HepG2 (cell line): ENCODE results near the gene DPY30. TPM values are rescaled to one million over a fixed set of nuclear protein-coding genes. Genes with fewer than 3 reads are reported as not detected.

Experiments
- ATAC-seq: fragments of 200-7000 bp; cut with Tn5 transposase; 3 replicates; pipeline ENCODE4 v1.9.1; 2020; ENCODE audit warnings: mild to moderate bottlenecking, moderate library complexity
- BruUV-seq: library from RNA; stranded (reverse); fragments of 400-500 nt; replicated peaks from 2 replicates; lab custom pipeline; 2021; lab: Mats Ljungman, UMichigan
- CTCF ChIA-PET: fragments of 300-600 bp; formaldehyde crosslinking; extraction: SDS; loops from one replicate; lab custom pipeline; 2021; ENCODE audit warnings: low total read pairs, inconsistent platforms, low intra/inter-chr PET ratio; lab: Yijun Ruan, JAX
- POLR2A ChIA-PET: fragments of 350-600 bp; sonication (Branson Sonifier 250); formaldehyde crosslinking; loops from one replicate; lab custom pipeline; 2020; ENCODE audit warnings: antibody characterized with exemption, inconsistent platforms; lab: Yijun Ruan, JAX
- DNase-seq: peaks from one replicate; pipeline ENCODE4 v3.0.0-alpha.2; 2015; ENCODE audit warnings: low spot score
- FAIRE-seq: peaks from 3 replicates; lab custom pipeline; 2011; peaks lifted over from hg19 to GRCh38; lab: Jason Lieb, UNC
- H2AFZ ChIP-seq: one replicate; pipeline ENCODE4 v1.6.1; 2011; ENCODE audit warnings: low read length, inconsistent platforms
- H3K27ac ChIP-seq: fragments of 300-600 bp; 3 replicates; pipeline ENCODE4 v1.8.0; 2011; ENCODE audit warnings: mixed run types, mild to moderate bottlenecking, mixed read lengths, low read length, inconsistent platforms; ENCODE audit not compliant: insufficient read depth; ENCODE audit errors: extremely low read length
- H3K27me3 ChIP-seq, 2 experiments: fragments of 200-600 bp in 1 of 2; 2 replicates in 1 of 2; 3 replicates in 1 of 2; pipeline versions ENCODE4 v1.6.0 to v1.8.0; 2011; ENCODE audit warnings: low read length in 2 of 2, mild to moderate bottlenecking in 2 of 2, moderate library complexity in 2 of 2, inconsistent platforms in 1 of 2; ENCODE audit not compliant: insufficient read depth in 2 of 2, control insufficient read depth in 1 of 2
- H3K36me3 ChIP-seq, 2 experiments: fragments of 200-600 bp in 1 of 2; replicated peaks in 1 of 2; 2 replicates in 1 of 2; 3 replicates in 1 of 2; pipeline versions ENCODE4 v1.5.1 to v1.8.0; 2011; ENCODE audit warnings: low read length in 2 of 2, inconsistent platforms in 1 of 2; ENCODE audit not compliant: insufficient read depth in 2 of 2, control insufficient read depth in 1 of 2
- H3K4me1 ChIP-seq: 2 replicates; pipeline ENCODE4 v1.5.1; 2012; ENCODE audit warnings: low read length, inconsistent platforms; ENCODE audit not compliant: insufficient read depth
- H3K4me2 ChIP-seq: 2 replicates; pipeline ENCODE4 v1.6.0; 2011; ENCODE audit warnings: low read depth, low read length, inconsistent platforms
- H3K4me3 ChIP-seq, 3 experiments: fragments of 200-600 bp in 1 of 3; sonication (generic), shearing (Covaris generic) in 1 of 3; replicated peaks in 1 of 3; 2 replicates each; pipeline ENCODE4 v1.5.1; 2011 to 2016; ENCODE audit warnings: low read length in 3 of 3, inconsistent platforms in 2 of 3, low read depth in 2 of 3, mild to moderate bottlenecking in 2 of 3, control low read depth in 1 of 3, mixed read lengths in 1 of 3; ENCODE audit not compliant: insufficient read depth in 1 of 3
- H3K79me2 ChIP-seq: one replicate; pipeline ENCODE4 v1.6.1; 2011; ENCODE audit warnings: low read length, inconsistent platforms; ENCODE audit not compliant: insufficient read depth
- H3K9ac ChIP-seq: 2 replicates; pipeline ENCODE4 v1.6.0; 2011; ENCODE audit warnings: mild to moderate bottlenecking, low read depth, low read length, inconsistent platforms; ENCODE audit not compliant: insufficient read depth
- H3K9me3 ChIP-seq: 2 replicates; pipeline ENCODE4 v1.5.1; 2012; ENCODE audit warnings: mild to moderate bottlenecking, low read length
- H4K20me1 ChIP-seq: 2 replicates; pipeline ENCODE4 v1.6.0; 2011; ENCODE audit warnings: inconsistent platforms, mild to moderate bottlenecking, low read length, moderate library complexity; ENCODE audit not compliant: insufficient read depth
- CREB3 ChIP-seq: sonication (generic); formaldehyde crosslinking; IDR thresholded peaks from 2 replicates; pipeline ENCODE4 v1.5.0; 2020; ENCODE audit warnings: missing genetic modification reagents
- CREBL2 ChIP-seq: sonication (generic); formaldehyde crosslinking; IDR thresholded peaks from 2 replicates; pipeline ENCODE4 v1.8.1; 2023; ENCODE audit warnings: missing genetic modification reagents, mild to moderate bottlenecking, borderline replicate concordance
- ETS1 ChIP-seq: sonication (generic); formaldehyde crosslinking; IDR thresholded peaks from 2 replicates; pipeline ENCODE4 v1.4.0; 2020; ENCODE audit warnings: missing genetic modification reagents
- GATAD1 ChIP-seq: IDR thresholded peaks from 2 replicates; pipeline ENCODE4 v1.6.1; 2016; ENCODE audit warnings: missing genetic modification reagents, missing compliant biosample characterization
- HOMEZ ChIP-seq: IDR thresholded peaks from 2 replicates; pipeline ENCODE4 v1.6.1; 2016; ENCODE audit warnings: low read depth
- NCOA5 ChIP-seq: sonication (generic); formaldehyde crosslinking; IDR thresholded peaks from 2 replicates; pipeline ENCODE4 v1.4.0; 2020; ENCODE audit warnings: missing genetic modification reagents
- SALL1 ChIP-seq: sonication (generic); formaldehyde crosslinking; IDR thresholded peaks from 2 replicates; pipeline ENCODE4 v1.8.0; 2022; ENCODE audit warnings: mild to moderate bottlenecking, missing genetic modification reagents
- SRF ChIP-seq: IDR thresholded peaks from 2 replicates; pipeline ENCODE4 v1.6.1; 2011; ENCODE audit warnings: mild to moderate bottlenecking, low read depth, low read length, moderate library complexity
- THAP7 ChIP-seq: sonication (generic); formaldehyde crosslinking; IDR thresholded peaks from 2 replicates; pipeline ENCODE4 v1.8.1; 2023; ENCODE audit warnings: mild to moderate bottlenecking, missing genetic modification reagents
- ZHX1 ChIP-seq: sonication (generic); formaldehyde crosslinking; IDR thresholded peaks from 2 replicates; pipeline ENCODE4 v1.8.1; 2022; ENCODE audit warnings: low read depth, mild to moderate bottlenecking, missing genetic modification reagents
- ZKSCAN8 ChIP-seq: IDR thresholded peaks from 2 replicates; pipeline ENCODE4 v1.6.1; 2016; ENCODE audit warnings: borderline replicate concordance, missing genetic modification reagents, missing compliant biosample characterization
- ZNF33B ChIP-seq: sonication (generic); formaldehyde crosslinking; IDR thresholded peaks from 2 replicates; pipeline ENCODE4 v1.5.1; 2020; ENCODE audit warnings: mild to moderate bottlenecking, missing genetic modification reagents
- ZNF383 ChIP-seq: sonication (generic); formaldehyde crosslinking; IDR thresholded peaks from 2 replicates; pipeline ENCODE4 v1.4.0; 2020; ENCODE audit warnings: missing genetic modification reagents, mild to moderate bottlenecking, borderline replicate concordance
- ZNF614 ChIP-seq: IDR thresholded peaks from 2 replicates; pipeline ENCODE4 v1.6.1; 2018; ENCODE audit warnings: missing biosample characterization, missing genetic modification reagents, inconsistent platforms, borderline replicate concordance
- ZSCAN31 ChIP-seq: sonication (generic); formaldehyde crosslinking; IDR thresholded peaks from 2 replicates; pipeline ENCODE4 v1.5.0; 2020; ENCODE audit warnings: low read depth, mild to moderate bottlenecking, missing genetic modification reagents
- WGBS: methylation state at CpG from one replicate; pipeline ENCODE4 v1.1.6; 2017; ENCODE audit warnings: low lambda C conversion rate; 5-methylcytosine and 5-hydroxymethylcytosine counted together
- in situ Hi-C: cut with HindIII; loops from 2 replicates; pipeline ENCODE4 v1.10.0; 2017; ENCODE audit warnings: low pct_unique_long_range_greater_than_20kb; ENCODE audit not compliant: extremely low pct_ligation_motif_present
- intact Hi-C: fragments of 100-400 bp; cut with micrococcal nuclease; formaldehyde crosslinking; loops from one replicate; pipeline ENCODE4 v1.10.0; 2022; ENCODE audit not compliant: unreplicated experiment
- polyA plus RNA-seq, 8 experiments: library from polyadenylated mRNA; depleted of rRNA in 3 of 8; stranded (reverse) in 7 of 8; unstranded in 1 of 8; fragments of >200 nt; fragmentation: Illumina TruSeq in 4 of 8; extraction: Trizol in 4 of 8; gene quantifications; 2 replicates each; pipeline versions ENCODE4 v1.2.1 to v1.2.3, GENCODE V29; 2011 to 2016; ENCODE audit warnings: low read depth in 4 of 8, missing spikeins in 1 of 8, mixed read lengths in 1 of 8; ENCODE audit not compliant: insufficient read depth in 1 of 8
- total RNA-seq, 5 experiments: library from RNA; depleted of rRNA; stranded (reverse); fragments of >200 nt; fragmentation: Illumina TruSeq; extraction: Trizol; gene quantifications; 2 replicates each; pipeline ENCODE4 v1.2.3, GENCODE V29; 2016; ENCODE audit warnings: low read depth in 1 of 5

The DPY30 gene
- total and polyA plus RNA-seq, 2 of the 13 experiments (the other 11 are each of a cell fraction or from before 2014, with no cell fraction given) = 98.1 to 118 TPM

- TF ChIP-seq ZHX1 (no peak), SRF (no peak), THAP7 (CRISPR knock-in tag) (no peak)
Observed at GRCh38 chr2:31997653-31998052, 42.0 kb downstream of the DPY30 start (continued).

GRCh38 chr2:31996571-31997150 lies 42.9 kb downstream of the DPY30 start:
- Histone ChIP-seq H3K27ac (no peak overlapping the region), H3K9ac (no peak overlapping the region), H3K4me1 (peaks cover 39% of the 10 kb centered on the region), H3K79me2 (peaks cover 87% of the 10 kb centered on the region), H3K9me3 (no peaks in the 10 kb centered on the region), H3K4me2 (no peak overlapping the region), H3K4me3 (no peak overlapping the region), H2AFZ (no peak overlapping the region), H3K27me3 (no peaks in the 10 kb centered on the region), H4K20me1 (no peaks in the 10 kb centered on the region; the same call in 1 of the 2 replicates), H3K36me3 (no peaks in the 10 kb centered on the region; a peak in 2 of 5 replicates)
- ChIA-PET POLR2A (interaction anchor here (1.4 kb wide), 1 partner anchor 12 kb away, joined by 3 read pairs; no protein-coding TSS in a partner anchor), CTCF (no interaction called here)
- ATAC-seq (peak; percentile 31), FAIRE-seq (no peak), DNase-seq (no peak)
- in situ Hi-C loops (no loop called here), intact Hi-C loops (no loop called here)
- BruUV-seq = no TSS peak
- WGBS = 80% methylated on average over 6 of the region's 6 CpGs
- TF ChIP-seq ZSCAN31 (CRISPR knock-in tag) = no peak
- no peak for TF ChIP-seq CREB3
- TF ChIP-seq HOMEZ (CRISPR knock-in tag) = peak; percentile 69; the same call in 1 of the 2 replicates
- no peak for TF ChIP-seq ZKSCAN8
- no peak for TF ChIP-seq CREBL2 (CRISPR knock-in tag)
- TF ChIP-seq GATAD1 = no peak
- peak; percentile 97 for TF ChIP-seq ZNF614 (CRISPR knock-in tag)
- TF ChIP-seq ZNF383 (CRISPR knock-in tag) = no peak
- no peak for TF ChIP-seq ZNF33B (CRISPR knock-in tag)
- TF ChIP-seq ETS1 (CRISPR knock-in tag) = no peak
- no peak for TF ChIP-seq NCOA5 (CRISPR knock-in tag)
- 0 out of 2 replicates have a peak, but pooled peaks have one; percentile 33 for TF ChIP-seq SALL1
